SJCRH30 (cell line): ENCODE measurements around the gene ROPN1L. TPM values are rescaled to one million over a fixed set of nuclear protein-coding genes. Genes with fewer than 3 reads are reported as not detected.
A peak's percentile ranks its signal among the peaks of the same experiment; 100 is the strongest.

ENCODE experiments used
- DNase-seq, 2 experiments: peaks; one replicate each; pipeline ENCODE4 v3.0.0-alpha.2; 2015 to 2020
- H3K27ac ChIP-seq: fragments of 250-450 bp; sonication (Bioruptor Pico); 2 replicates; pipeline ENCODE4 v1.5.1; 2020; ENCODE audit warnings: mild to moderate bottlenecking, moderate library complexity
- H3K27me3 ChIP-seq: fragments of 250-450 bp; sonication (Bioruptor Pico); 2 replicates; pipeline ENCODE4 v1.5.1; 2020; ENCODE audit warnings: mild to moderate bottlenecking, moderate library complexity
- H3K36me3 ChIP-seq: fragments of 250-450 bp; sonication (Bioruptor Pico); 2 replicates; pipeline ENCODE4 v1.5.1; 2020; ENCODE audit warnings: mild to moderate bottlenecking, moderate library complexity
- H3K4me1 ChIP-seq: fragments of 250-450 bp; sonication (Bioruptor Pico); 2 replicates; pipeline ENCODE4 v1.5.1; 2020; ENCODE audit warnings: mild to moderate bottlenecking, moderate library complexity
- H3K4me3 ChIP-seq: fragments of 250-450 bp; sonication (Bioruptor Pico); 2 replicates; pipeline ENCODE4 v1.5.1; 2020; ENCODE audit warnings: mild to moderate bottlenecking, moderate library complexity
- H3K9me3 ChIP-seq: fragments of 250-450 bp; sonication (Bioruptor Pico); replicated peaks from 2 replicates; pipeline ENCODE4 v1.5.1; 2020; ENCODE audit warnings: mild to moderate bottlenecking, moderate library complexity
- total RNA-seq: library from RNA; depleted of rRNA; stranded (reverse); fragments of >200 nt; shearing (Covaris generic); gene quantifications from 2 replicates; pipeline ENCODE4 v1.2.3, GENCODE V29; 2014

Gene ROPN1L
- total RNA-seq, 1 experiment from 2014 or later = 0.14 TPM

GRCh38 chr5:10442576-10442975 lies 897 bp downstream of the ROPN1L start:
- peak overlapping the region; percentile 61 for H3K4me3 ChIP-seq
- no peaks in the 10 kb centered on the region for H3K36me3 ChIP-seq
- no peaks in the 10 kb centered on the region; the same call in 1 of the 2 replicates for H3K4me1 ChIP-seq
- H3K27ac ChIP-seq = no peak overlapping the region
- H3K27me3 ChIP-seq = no peaks in the 10 kb centered on the region
- DNase-seq = peak in 1 of 2 experiments; percentile 21
- no peaks in the 10 kb centered on the region for H3K9me3 ChIP-seq

- no peak for DNase-seq
- H3K27ac ChIP-seq = no peak overlapping the region
- H3K9me3 ChIP-seq = no peaks in the 10 kb centered on the region
- no peak overlapping the region for H3K4me3 ChIP-seq
- H3K27me3 ChIP-seq = no peaks in the 10 kb centered on the region
- H3K4me1 ChIP-seq = no peaks in the 10 kb centered on the region; the same call in 1 of the 2 replicates
- no peaks in the 10 kb centered on the region for H3K36me3 ChIP-seq
Observed at GRCh38 chr5:10445352-10445751, 3.7 kb downstream of the ROPN1L start.

GRCh38 chr5:10446490-10446889 lies 4.8 kb downstream of the ROPN1L start:
- no peaks in the 10 kb centered on the region; the same call in 1 of the 2 replicates for H3K4me1 ChIP-seq
- no peak for DNase-seq
- H3K27me3 ChIP-seq = no peaks in the 10 kb centered on the region

GRCh38 chr5:10447041-10447440 lies 5.4 kb downstream of the ROPN1L start:
- no peaks in the 10 kb centered on the region for H3K27me3 ChIP-seq
- DNase-seq = no peak
- no peaks in the 10 kb centered on the region for H3K9me3 ChIP-seq

More at GRCh38 chr5:10446490-10446889, 4.8 kb downstream of the ROPN1L start:
- Histone ChIP-seq H3K36me3 (no peaks in the 10 kb centered on the region), H3K9me3 (no peaks in the 10 kb centered on the region), H3K27ac (no peak overlapping the region), H3K4me3 (no peak overlapping the region)

GRCh38 chr5:10448754-10449360 lies 7.2 kb downstream of the ROPN1L start:
- H3K4me1 ChIP-seq = no peaks in the 10 kb centered on the region; the same call in 1 of the 2 replicates
- DNase-seq = no peak
- no peaks in the 10 kb centered on the region for H3K36me3 ChIP-seq
- H3K9me3 ChIP-seq = no peaks in the 10 kb centered on the region
- H3K27me3 ChIP-seq = no peaks in the 10 kb centered on the region
- H3K4me3 ChIP-seq = no peak overlapping the region
- H3K27ac ChIP-seq = no peak overlapping the region

More at GRCh38 chr5:10447041-10447440, 5.4 kb downstream of the ROPN1L start:
- Histone ChIP-seq H3K27ac (no peak overlapping the region), H3K4me1 (no peaks in the 10 kb centered on the region; the same call in 1 of the 2 replicates), H3K36me3 (no peaks in the 10 kb centered on the region), H3K4me3 (no peak overlapping the region)

- Histone ChIP-seq H3K9me3 (no peaks in the 10 kb centered on the region), H3K4me3 (no peak overlapping the region), H3K27ac (no peak overlapping the region), H3K36me3 (no peaks in the 10 kb centered on the region), H3K27me3 (no peaks in the 10 kb centered on the region), H3K4me1 (no peaks in the 10 kb centered on the region; the same call in 1 of the 2 replicates)
- no peak for DNase-seq
Observed at GRCh38 chr5:10451137-10451824, 9.6 kb downstream of the ROPN1L start.

GRCh38 chr5:10452768-10453331 lies 11.2 kb downstream of the ROPN1L start:
- Histone ChIP-seq H3K4me1 (no peaks in the 10 kb centered on the region; the same call in 1 of the 2 replicates), H3K4me3 (no peak overlapping the region), H3K27me3 (no peaks in the 10 kb centered on the region), H3K36me3 (no peaks in the 10 kb centered on the region), H3K9me3 (no peaks in the 10 kb centered on the region), H3K27ac (no peak overlapping the region)
- DNase-seq = peak; percentile 15 to 63

- H3K36me3 ChIP-seq = no peaks in the 10 kb centered on the region
- no peaks in the 10 kb centered on the region; the same call in 1 of the 2 replicates for H3K4me1 ChIP-seq
- H3K27ac ChIP-seq = no peak overlapping the region
- H3K9me3 ChIP-seq = no peaks in the 10 kb centered on the region
- no peak for DNase-seq
- no peaks in the 10 kb centered on the region for H3K27me3 ChIP-seq
- no peak overlapping the region for H3K4me3 ChIP-seq
Observed at GRCh38 chr5:10453545-10453944, 11.9 kb downstream of the ROPN1L start.

GRCh38 chr5:10454591-10455276 lies 13.1 kb downstream of the ROPN1L start:
- Histone ChIP-seq H3K9me3 (no peaks in the 10 kb centered on the region), H3K4me3 (no peak overlapping the region), H3K27ac (no peak overlapping the region), H3K4me1 (no peaks in the 10 kb centered on the region; the same call in 1 of the 2 replicates), H3K27me3 (no peaks in the 10 kb centered on the region), H3K36me3 (no peaks in the 10 kb centered on the region)
- DNase-seq = no peak

GRCh38 chr5:10455277-10455670 lies 13.6 kb downstream of the ROPN1L start:
- Histone ChIP-seq H3K27ac (no peak overlapping the region), H3K27me3 (no peaks in the 10 kb centered on the region), H3K4me1 (no peaks in the 10 kb centered on the region; the same call in 1 of the 2 replicates), H3K4me3 (no peak overlapping the region), H3K9me3 (no peaks in the 10 kb centered on the region), H3K36me3 (no peaks in the 10 kb centered on the region)
- DNase-seq = no peak

- Histone ChIP-seq H3K4me3 (no peak overlapping the region), H3K36me3 (no peaks in the 10 kb centered on the region), H3K27me3 (no peaks in the 10 kb centered on the region), H3K4me1 (no peaks in the 10 kb centered on the region; the same call in 1 of the 2 replicates), H3K9me3 (no peaks in the 10 kb centered on the region), H3K27ac (no peak overlapping the region)
- DNase-seq = no peak
Observed at GRCh38 chr5:10456583-10457420, 15.1 kb downstream of the ROPN1L start.

- Histone ChIP-seq H3K4me1 (no peaks in the 10 kb centered on the region; the same call in 1 of the 2 replicates), H3K27ac (no peak overlapping the region), H3K9me3 (no peaks in the 10 kb centered on the region), H3K4me3 (no peak overlapping the region), H3K36me3 (no peaks in the 10 kb centered on the region), H3K27me3 (no peaks in the 10 kb centered on the region)
- DNase-seq = peak in 1 of 2 experiments; percentile 17
Observed at GRCh38 chr5:10457682-10458574, 16.2 kb downstream of the ROPN1L start.
